Measurements from ENCODE around the gene PMPCB. TPM values are rescaled to one million over a fixed set of nuclear protein-coding genes. Genes with fewer than 3 reads are reported as not detected.

The PMPCB gene, protein sequence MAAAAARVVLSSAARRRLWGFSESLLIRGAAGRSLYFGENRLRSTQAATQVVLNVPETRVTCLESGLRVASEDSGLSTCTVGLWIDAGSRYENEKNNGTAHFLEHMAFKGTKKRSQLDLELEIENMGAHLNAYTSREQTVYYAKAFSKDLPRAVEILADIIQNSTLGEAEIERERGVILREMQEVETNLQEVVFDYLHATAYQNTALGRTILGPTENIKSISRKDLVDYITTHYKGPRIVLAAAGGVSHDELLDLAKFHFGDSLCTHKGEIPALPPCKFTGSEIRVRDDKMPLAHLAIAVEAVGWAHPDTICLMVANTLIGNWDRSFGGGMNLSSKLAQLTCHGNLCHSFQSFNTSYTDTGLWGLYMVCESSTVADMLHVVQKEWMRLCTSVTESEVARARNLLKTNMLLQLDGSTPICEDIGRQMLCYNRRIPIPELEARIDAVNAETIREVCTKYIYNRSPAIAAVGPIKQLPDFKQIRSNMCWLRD
- 71.5 and 124 TPM in 2 replicates for polyA plus RNA-seq

DNA sequence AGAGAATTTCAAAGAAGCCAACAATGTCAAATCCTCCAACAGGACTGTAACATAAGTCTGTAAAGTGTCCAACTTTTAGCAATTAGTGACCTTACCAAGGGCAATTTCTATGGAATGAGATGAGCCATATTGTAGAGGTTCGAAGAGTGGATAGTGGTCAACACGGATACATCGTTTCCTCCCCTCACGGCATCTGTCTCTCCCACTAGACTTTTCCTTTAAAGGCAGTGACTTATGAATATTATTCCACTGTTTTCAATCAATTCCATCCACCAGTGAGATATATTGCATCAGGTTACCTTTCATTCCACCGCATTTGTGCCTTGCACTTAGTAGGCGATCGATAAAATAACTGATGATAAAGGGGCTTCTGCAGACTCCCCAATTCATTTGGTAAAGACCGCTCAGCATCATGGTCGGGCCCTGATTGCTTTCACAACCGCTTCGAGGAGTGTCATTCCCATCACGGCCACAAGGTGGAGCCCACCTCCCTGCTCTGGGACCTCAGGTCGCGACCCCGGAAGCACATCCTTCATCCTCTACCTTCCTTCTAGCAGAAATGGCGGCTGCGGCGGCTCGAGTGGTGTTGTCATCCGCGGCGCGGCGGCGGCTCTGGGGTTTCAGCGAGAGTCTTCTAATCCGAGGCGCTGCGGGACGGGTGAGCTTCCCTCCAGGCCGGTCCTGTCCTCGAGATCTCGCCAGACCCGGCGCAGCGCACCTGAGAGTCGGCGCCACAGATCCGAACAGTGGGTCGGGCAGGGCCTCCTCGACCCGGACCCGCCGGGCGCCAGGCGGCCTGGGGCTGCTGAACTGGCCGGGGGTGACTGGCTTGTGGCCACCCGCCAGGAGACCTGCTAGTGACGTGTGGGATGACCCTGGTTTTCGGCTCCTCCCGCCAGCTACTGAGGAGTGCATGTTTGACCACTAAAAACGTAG, at the start of gene PMPCB:
Gene PMPCB, plus strand, starts transcription at position 535 of the 936 bp plus-strand sequence. Its CDS starts 25 bp downstream, at position 560.

DNA sequence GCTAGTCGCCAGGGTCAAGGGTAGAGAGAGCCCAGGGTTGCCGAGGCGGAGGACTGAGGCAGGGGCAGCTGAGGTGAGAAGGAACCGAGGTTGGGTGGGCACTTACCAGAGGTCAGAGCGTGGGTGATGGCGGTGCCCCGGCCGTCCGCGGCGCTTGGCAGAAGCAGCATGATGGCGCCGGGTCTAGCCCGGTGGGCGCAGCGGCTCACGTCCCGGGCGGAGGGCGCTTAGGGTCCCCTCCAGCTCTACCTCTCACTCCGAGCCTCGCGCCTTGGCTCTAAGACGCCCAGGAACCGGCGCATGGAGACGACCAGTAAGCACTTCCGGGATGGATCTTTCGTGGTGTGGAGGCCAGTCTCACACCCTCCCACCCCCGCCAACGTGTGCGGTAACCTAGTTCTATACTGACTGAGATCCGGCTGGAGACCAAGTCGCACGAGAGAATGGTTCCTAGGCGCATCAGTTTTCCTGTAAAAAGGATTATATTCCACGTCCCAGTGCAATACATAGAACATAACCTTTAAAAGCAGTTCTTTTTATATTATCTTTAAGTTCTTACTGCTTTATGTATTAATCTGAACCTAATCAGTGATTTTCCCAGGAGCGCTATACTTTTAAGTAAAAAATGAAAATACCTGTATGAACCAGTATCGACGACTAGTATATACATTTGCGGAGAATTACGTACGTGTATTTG, 47.4 kb downstream of the PMPCB start, which contains the start of gene DNAJC2:
Gene DNAJC2, minus strand, starts transcription at position 315 of the 697 bp plus-strand sequence. Its CDS starts 145 bp downstream, at position 170.

DNA sequence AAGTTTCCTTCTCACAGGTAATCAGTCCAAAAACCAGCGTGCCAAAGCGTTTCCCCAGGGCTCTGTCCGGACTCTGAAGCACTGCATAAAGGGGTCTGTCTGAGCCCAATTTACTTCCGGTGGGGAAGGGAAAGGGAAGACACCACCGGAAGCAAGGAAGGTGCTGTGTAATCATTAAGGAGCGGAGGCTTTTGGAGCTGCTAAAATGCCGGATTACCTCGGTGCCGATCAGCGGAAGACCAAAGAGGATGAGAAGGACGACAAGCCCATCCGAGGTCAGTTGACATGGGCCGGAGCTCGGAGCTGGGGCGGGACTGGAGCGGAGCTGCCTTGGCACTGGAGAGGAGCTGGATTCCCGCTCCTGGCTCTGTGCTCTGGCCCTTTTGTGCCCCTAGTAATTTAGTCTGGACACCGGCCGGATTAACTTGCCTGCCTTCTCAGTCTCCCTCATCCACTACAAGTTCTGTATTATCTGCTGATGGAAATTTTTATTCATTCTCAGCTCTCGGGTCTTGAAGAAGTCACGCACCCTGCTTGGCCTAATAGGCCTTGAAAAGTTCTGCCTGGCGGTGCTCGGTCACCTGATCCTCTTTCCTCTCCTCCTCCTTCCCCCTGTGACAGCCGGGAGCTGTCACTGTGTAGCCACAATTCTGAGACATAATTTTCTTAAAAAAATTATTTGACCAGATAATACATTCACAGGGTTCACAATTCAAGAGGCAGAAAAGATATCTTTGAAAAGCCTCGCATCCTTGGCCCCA, 50.5 kb downstream of the PMPCB start, which contains the start of gene PSMC2:
Gene PSMC2, plus strand, starts transcription at position 137 of the 761 bp plus-strand sequence. Its CDS starts 69 bp downstream, at position 206.

Other genes with a start within 250 kb of the PMPCB start
- gene FBXL13, start 222.6 kb upstream of the PMPCB start, polyA plus RNA-seq: 0.82 and 2.5 TPM in 2 replicates
- gene ARMC10, start 222.3 kb upstream of the PMPCB start, polyA plus RNA-seq: 30.5 and 39.4 TPM in 2 replicates
- gene NAPEPLD, start 148.3 kb upstream of the PMPCB start, polyA plus RNA-seq: 38.2 and 52.6 TPM in 2 replicates
- gene DNAJC2, start 47.3 kb downstream of the PMPCB start, polyA plus RNA-seq: 29.4 and 31.5 TPM in 2 replicates
- gene PSMC2, start 50.2 kb downstream of the PMPCB start, polyA plus RNA-seq: 253 and 306 TPM in 2 replicates
- not detected in 2 replicates for gene SLC26A5, start 148.8 kb downstream of the PMPCB start, polyA plus RNA-seq